Activated CD4-positive, CD25-positive, alpha-beta regulatory T cell treated with anti-CD3 and anti-CD28 coated beads, Interleukin-2, amount 50 U/mL, for 24 hours (primary cell): ENCODE data around the gene ZNF587B.
A peak's percentile ranks its signal among the peaks of the same experiment; 100 is the strongest.
"Not testable (repeated sequence)": the region's sequence is repeated elsewhere in the genome, so short reads cannot be mapped to it uniquely, and the experiment has no call there.

Source experiments
- ATAC-seq, 2 donors: fragments of 150-1000 bp; cut with Tn5 transposase; one replicate each; pipeline ENCODE4 v1.10.0; 2021; ENCODE audit warnings: mild to moderate bottlenecking in 1 of 2, moderate library complexity in 1 of 2

ZNF587B gene

GRCh38 chr19:57830071-57830602, at the start of gene ZNF587B:
Gene ZNF587B (plus strand): TSS chr19:57830299. CDS start chr19:57830529, 230 bp downstream.
- no peak for ATAC-seq

- ATAC-seq = no peak
Measured at GRCh38 chr19:57786286-57786685, 43.8 kb upstream of the ZNF587B start.

GRCh38 chr19:57786906-57787305, 43.2 kb upstream of the ZNF587B start:
- no peak for ATAC-seq

- ATAC-seq = no peak
Measured at GRCh38 chr19:57788114-57788692, 41.9 kb upstream of the ZNF587B start.

- ATAC-seq = no peak
Measured at GRCh38 chr19:57789288-57789687, 40.8 kb upstream of the ZNF587B start.

GRCh38 chr19:57796580-57796979, 33.5 kb upstream of the ZNF587B start:
- ATAC-seq = not testable (repeated sequence)

GRCh38 chr19:57800696-57801095, 29.4 kb upstream of the ZNF587B start:
- ATAC-seq = no peak

- no peak for ATAC-seq
Measured at GRCh38 chr19:57802269-57802668, 27.8 kb upstream of the ZNF587B start.

GRCh38 chr19:57803265-57803593, 26.9 kb upstream of the ZNF587B start:
- no peak for ATAC-seq

- ATAC-seq = no peak
Measured at GRCh38 chr19:57803594-57804325, 26.3 kb upstream of the ZNF587B start.

- ATAC-seq = no peak
Measured at GRCh38 chr19:57807541-57807940, 22.6 kb upstream of the ZNF587B start.

GRCh38 chr19:57810410-57811295, 19.4 kb upstream of the ZNF587B start:
- ATAC-seq = not testable (repeated sequence)

- ATAC-seq = no peak
Measured at GRCh38 chr19:57812226-57812625, 17.9 kb upstream of the ZNF587B start.

- ATAC-seq = not testable (repeated sequence)
Measured at GRCh38 chr19:57812975-57813820, 16.9 kb upstream of the ZNF587B start.

- no peak for ATAC-seq
Measured at GRCh38 chr19:57813919-57814504, 16.1 kb upstream of the ZNF587B start.

- ATAC-seq = peak; percentile 84 to 86
Measured at GRCh38 chr19:57814505-57815246, 15.4 kb upstream of the ZNF587B start, which contains the start of gene ZNF552. Gene ZNF552 (minus strand): TSS chr19:57814913. CDS start chr19:57814743, 170 bp downstream.

GRCh38 chr19:57815247-57816075, 14.6 kb upstream of the ZNF587B start:
- no peak for ATAC-seq

GRCh38 chr19:57816652-57817051, 13.4 kb upstream of the ZNF587B start:
- ATAC-seq = no peak

- ATAC-seq = no peak
Measured at GRCh38 chr19:57817976-57818375, 12.1 kb upstream of the ZNF587B start.

GRCh38 chr19:57818378-57818777, 11.7 kb upstream of the ZNF587B start:
- no peak for ATAC-seq
